Mesothelial cell of epicardium (in vitro differentiated cells): ENCODE measurements around the gene LZTS2. TPM values are rescaled to one million over a fixed set of nuclear protein-coding genes. Genes with fewer than 3 reads are reported as not detected.

ENCODE experiments used
- DNase-seq, 2 experiments: peaks; one replicate each; pipeline ENCODE4 v3.0.0; 2021; ENCODE audit warnings: low spot score in 2 of 2; ENCODE audit not compliant: unreplicated experiment in 2 of 2
- H3K27ac Mint-ChIP-seq: 2 replicates; pipeline ENCODE4 v1.8.0; 2021; ENCODE audit warnings: mixed read lengths
- H3K27me3 Mint-ChIP-seq: 2 replicates; pipeline ENCODE4 v1.8.0; 2021; ENCODE audit warnings: low read depth, mixed read lengths
- H3K36me3 Mint-ChIP-seq: 2 replicates; pipeline ENCODE4 v1.8.0; 2021; ENCODE audit warnings: mixed read lengths
- H3K4me1 Mint-ChIP-seq: 2 replicates; pipeline ENCODE4 v1.8.0; 2021; ENCODE audit warnings: mixed read lengths
- H3K4me3 Mint-ChIP-seq: 2 replicates; pipeline ENCODE4 v1.8.0; 2021; ENCODE audit warnings: mild to moderate bottlenecking, moderate library complexity, mixed read lengths
- H3K9me3 Mint-ChIP-seq: 2 replicates; pipeline ENCODE4 v1.8.0; 2021; ENCODE audit warnings: mixed read lengths
- CTCF ChIP-seq: fragments of 200-600 bp; sonication (generic); IDR thresholded peaks from one replicate; pipeline ENCODE4 v1.5.0; 2021; ENCODE audit warnings: antibody characterized with exemption; ENCODE audit not compliant: unreplicated experiment
- total RNA-seq: library from RNA; stranded (reverse); gene quantifications from 3 replicates; pipeline ENCODE4 v1.2.1, GENCODE V29; 2021

LZTS2 gene
- total RNA-seq, 1 donor from 2014 or later, result 107 TPM

DNA sequence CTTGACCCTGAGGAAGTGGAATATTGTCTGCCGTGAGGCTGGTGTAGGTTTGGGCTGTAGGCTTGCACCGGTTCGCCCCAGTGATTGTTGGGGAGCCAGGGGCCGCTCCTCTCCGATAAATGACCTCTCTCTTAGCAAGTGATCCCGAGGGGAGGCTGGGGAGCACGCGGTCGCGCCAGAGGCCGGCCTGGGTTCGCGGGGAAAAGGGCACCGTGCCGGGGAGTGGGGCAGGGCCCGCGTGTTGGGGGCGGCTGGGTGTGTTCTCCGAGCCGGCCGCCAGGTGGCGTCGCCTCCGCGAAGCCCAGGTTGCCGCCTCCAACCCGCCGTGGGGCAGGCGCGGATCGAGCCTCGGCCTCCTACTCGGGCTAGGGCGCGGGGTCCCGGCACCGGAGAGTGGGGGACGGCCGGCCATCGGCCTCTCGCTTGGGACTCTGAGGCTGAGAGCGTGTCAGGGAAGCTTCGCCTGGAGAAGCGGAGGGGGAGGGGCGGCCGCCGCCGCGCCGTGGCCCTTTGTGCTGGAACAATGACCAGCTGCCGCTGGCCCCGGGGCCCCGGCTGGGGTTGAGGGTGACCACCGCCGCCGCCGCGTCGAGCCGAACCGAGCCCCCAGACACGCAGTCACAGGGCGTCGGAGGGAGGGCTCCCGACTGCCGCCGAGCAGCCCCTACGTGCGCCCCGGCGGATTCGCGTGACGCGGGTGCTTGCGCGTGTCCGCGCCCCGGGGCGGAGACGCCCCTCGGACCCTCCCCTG, 442 bp upstream of the LZTS2 start:
- Mint-ChIP-seq H3K9me3 (no peaks in the 10 kb centered on the region), H3K4me1 (peaks cover 50% of the 10 kb centered on the region), H3K27ac (peak overlapping the region; percentile 98)

DNA sequence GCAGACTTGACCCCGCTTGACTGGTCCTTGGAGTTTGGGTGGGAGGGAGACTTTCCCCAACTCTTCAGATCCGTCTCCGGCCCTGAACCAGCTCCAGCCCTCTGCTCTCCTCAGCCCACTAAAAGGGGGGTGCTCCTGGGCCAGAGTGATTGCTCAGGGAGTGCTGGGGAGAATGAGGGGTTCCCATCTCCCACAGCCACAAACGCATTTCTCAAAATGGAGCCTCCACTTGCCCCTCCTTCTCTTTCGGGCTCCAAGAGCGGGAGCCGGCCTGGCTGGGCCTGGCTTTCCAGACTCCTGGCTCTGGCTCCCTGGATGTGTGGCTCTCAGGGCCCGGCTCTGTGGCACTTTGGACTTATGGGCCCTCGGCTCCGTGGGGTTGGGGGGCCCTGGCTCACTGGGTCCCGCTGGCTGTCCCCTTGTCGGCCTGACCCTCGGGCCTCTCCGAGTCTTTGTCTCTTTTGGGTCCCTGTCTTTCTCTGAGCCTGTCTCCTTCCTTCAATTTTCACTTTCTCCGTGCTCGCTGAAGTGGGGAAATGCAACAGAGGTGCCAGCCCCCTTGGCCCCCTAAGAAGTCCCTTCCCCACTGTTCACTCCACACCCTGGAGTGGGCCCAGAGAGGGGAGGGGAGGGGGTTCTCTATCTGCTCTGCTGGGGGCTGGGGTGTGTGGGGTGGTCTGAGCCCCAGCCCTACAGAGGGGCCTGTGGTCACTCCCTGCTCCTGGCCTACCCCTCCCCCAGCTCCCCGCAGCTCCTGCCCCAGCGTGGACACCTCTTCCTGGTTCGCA, 713 bp downstream of the LZTS2 start:
- Mint-ChIP-seq H3K4me1 (peaks cover 39% of the 10 kb centered on the region), H3K36me3 (peaks cover 5% of the 10 kb centered on the region), H3K9me3 (no peaks in the 10 kb centered on the region), H3K27ac (peak overlapping the region; percentile 92), H3K4me3 (peak overlapping the region; percentile 73), H3K27me3 (no peaks in the 10 kb centered on the region)
- peak in 1 of 2 experiments; percentile 65 for DNase-seq
- TF ChIP-seq CTCF, result no peak

More for the DNA sequence above, 442 bp upstream of the LZTS2 start:
- DNase-seq, result peak; percentile 73 to 88
- H3K36me3 Mint-ChIP-seq, result peaks cover 2% of the 10 kb centered on the region
- no peaks in the 10 kb centered on the region for H3K27me3 Mint-ChIP-seq
- peak overlapping the region; percentile 84 for H3K4me3 Mint-ChIP-seq
- TF ChIP-seq CTCF, result peak; percentile 100

GRCh38 chr10:101000915-101001658, 1.5 kb downstream of the LZTS2 start:
- peaks cover 6% of the 10 kb centered on the region for H3K36me3 Mint-ChIP-seq
- H3K27me3 Mint-ChIP-seq, result no peaks in the 10 kb centered on the region
- no peak for TF ChIP-seq CTCF
- peak overlapping the region; percentile 92 for H3K27ac Mint-ChIP-seq
- H3K9me3 Mint-ChIP-seq, result no peaks in the 10 kb centered on the region
- peak overlapping the region; percentile 73 for H3K4me3 Mint-ChIP-seq
- peaks cover 32% of the 10 kb centered on the region for H3K4me1 Mint-ChIP-seq
- no peak for DNase-seq

- Mint-ChIP-seq H3K4me1 (peaks cover 26% of the 10 kb centered on the region), H3K4me3 (peak overlapping the region; percentile 73), H3K27me3 (no peaks in the 10 kb centered on the region), H3K9me3 (no peaks in the 10 kb centered on the region), H3K27ac (peak overlapping the region; percentile 92), H3K36me3 (peaks cover 6% of the 10 kb centered on the region)
- TF ChIP-seq CTCF, result no peak
- no peak for DNase-seq
Measured at GRCh38 chr10:101001659-101002035, 2.0 kb downstream of the LZTS2 start.

DNA sequence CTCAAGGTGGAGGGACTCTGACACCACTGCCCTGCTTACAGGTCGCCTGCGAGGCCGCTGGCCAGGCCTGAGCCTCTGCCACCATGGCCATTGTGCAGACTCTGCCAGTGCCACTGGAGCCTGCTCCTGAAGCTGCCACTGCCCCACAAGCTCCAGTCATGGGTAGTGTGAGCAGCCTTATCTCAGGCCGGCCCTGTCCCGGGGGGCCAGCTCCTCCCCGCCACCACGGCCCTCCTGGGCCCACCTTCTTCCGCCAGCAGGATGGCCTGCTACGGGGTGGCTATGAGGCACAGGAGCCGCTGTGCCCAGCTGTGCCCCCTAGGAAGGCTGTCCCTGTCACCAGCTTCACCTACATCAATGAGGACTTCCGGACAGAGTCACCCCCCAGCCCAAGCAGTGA, 2.8 kb downstream of the LZTS2 start:
- no peak for DNase-seq
- Mint-ChIP-seq H3K4me3 (no peak overlapping the region), H3K9me3 (no peaks in the 10 kb centered on the region), H3K27me3 (no peaks in the 10 kb centered on the region), H3K27ac (no peak overlapping the region), H3K4me1 (peaks cover 25% of the 10 kb centered on the region), H3K36me3 (peaks cover 6% of the 10 kb centered on the region)
- TF ChIP-seq CTCF, result no peak
